Tibial artery (tissue), 4 donors: Measurements from ENCODE around the gene MTMR4.
"Not testable (repeated sequence)": the region's sequence is repeated elsewhere in the genome, so short reads cannot be mapped to it uniquely, and the experiment has no call there.

Experiments
- DNase-seq, 2 donors: peaks; one replicate each; pipeline ENCODE4 v3.0.0-alpha.2; 2019
- H3K27ac ChIP-seq, 2 donors: fragments of 200-600 bp; sonication (generic) in 1 of 2; 1 replicate in 1 of 2; 2 replicates in 1 of 2; pipeline ENCODE4 v1.5.1; 2018 to 2019; ENCODE audit warnings: mild to moderate bottlenecking in 1 of 2
- H3K27me3 ChIP-seq, 2 donors: fragments of 200-600 bp; sonication (generic) in 1 of 2; one replicate each; pipeline versions ENCODE4 v1.5.1 to v1.6.0; 2016 to 2019
- H3K36me3 ChIP-seq, 3 donors: fragments of 200-600 bp; sonication (generic) in 2 of 3; one replicate each; pipeline ENCODE4 v1.5.1; 2016 to 2019; ENCODE audit warnings: mild to moderate bottlenecking in 2 of 3
- H3K4me1 ChIP-seq, 4 donors: fragments of 200-600 bp; sonication (generic) in 2 of 4; 1 replicate in 3 of 4; 2 replicates in 1 of 4; pipeline ENCODE4 v1.5.1; 2016 to 2019
- H3K4me3 ChIP-seq, 2 donors: fragments of 200-600 bp; sonication (generic) in 1 of 2; 1 replicate in 1 of 2; 2 replicates in 1 of 2; pipeline ENCODE4 v1.5.1; 2018 to 2019; ENCODE audit warnings: mild to moderate bottlenecking in 2 of 2
- H3K9me3 ChIP-seq, 3 donors: fragments of 200-600 bp; sonication (generic) in 1 of 3; one replicate each; pipeline ENCODE4 v1.5.1; 2016 to 2019
- CTCF ChIP-seq, 2 experiments: fragments of 200-600 bp in 1 of 2; fragments of 450-650 bp in 1 of 2; IDR thresholded peaks; one replicate each; pipeline ENCODE4 v1.5.1; 2017 to 2019; ENCODE audit warnings: antibody characterized with exemption in 2 of 2, mild to moderate bottlenecking in 1 of 2, moderate library complexity in 1 of 2
- intact Hi-C: fragments of 100-400 bp; cut with DNase I; formaldehyde crosslinking; loops from one replicate; pipeline ENCODE4 v1.15.0; 2023; ENCODE audit warnings: low total_unique reads

The MTMR4 gene

GRCh38 chr17:58491510-58492045, 22.9 kb downstream of the MTMR4 start:
- TF ChIP-seq CTCF (IDR thresholded peaks at IDR 0.05) = no peak
- H3K27ac ChIP-seq = no peak overlapping the region
- peaks cover 80 to 98% (median 92%) of the 10 kb centered on the region in 3 donors for H3K36me3 ChIP-seq
- no peaks in the 10 kb centered on the region for H3K4me1 ChIP-seq
- H3K4me3 ChIP-seq = no peak overlapping the region
- H3K9me3 ChIP-seq = no peaks in the 10 kb centered on the region
- no peak for DNase-seq
- intact Hi-C loops = no loop called here
- no peaks in the 10 kb centered on the region for H3K27me3 ChIP-seq

- Histone ChIP-seq H3K27ac (no peak overlapping the region), H3K4me3 (no peak overlapping the region), H3K27me3 (no peaks in the 10 kb centered on the region), H3K36me3 (peaks cover 49 to 67% (median 60%) of the 10 kb centered on the region in 3 donors), H3K9me3 (no peaks in the 10 kb centered on the region), H3K4me1 (no peaks in the 10 kb centered on the region)
- intact Hi-C loops = no loop called here
- no peak for DNase-seq
- TF ChIP-seq CTCF (IDR thresholded peaks at IDR 0.05) = no peak
Measured at GRCh38 chr17:58488428-58488890, 26.0 kb downstream of the MTMR4 start.

GRCh38 chr17:58487589-58488427, 26.6 kb downstream of the MTMR4 start, which contains the start of gene HSF5:
TSS of gene HSF5 (minus strand) at chr17:58488408. CDS start at chr17:58488274, 134 bp downstream.
- H3K27ac ChIP-seq = no peak within 1 kb of the TSS
- H3K9me3 ChIP-seq = no peaks in the 10 kb centered on the region
- intact Hi-C loops = no loop called here
- H3K4me3 ChIP-seq = no peak within 1 kb of the TSS
- H3K36me3 ChIP-seq = peaks cover 42 to 60% (median 54%) of the 10 kb centered on the region in 3 donors
- H3K27me3 ChIP-seq = no peaks in the 10 kb centered on the region
- no peak for TF ChIP-seq CTCF (IDR thresholded peaks at IDR 0.05)
- H3K4me1 ChIP-seq = no peaks in the 10 kb centered on the region
- DNase-seq = no peak

- no peak overlapping the region for H3K27ac ChIP-seq
- H3K4me3 ChIP-seq = no peak overlapping the region
- intact Hi-C loops = no loop called here
- H3K36me3 ChIP-seq = peaks cover 11 to 28% (median 23%) of the 10 kb centered on the region in 3 donors
- no peaks in the 10 kb centered on the region for H3K9me3 ChIP-seq
- no peak for DNase-seq
- H3K4me1 ChIP-seq = no peaks in the 10 kb centered on the region
- no peaks in the 10 kb centered on the region for H3K27me3 ChIP-seq
- no peak for TF ChIP-seq CTCF (IDR thresholded peaks at IDR 0.05)
Measured at GRCh38 chr17:58484600-58484999, 29.8 kb downstream of the MTMR4 start.

GRCh38 chr17:58481798-58482197, 32.6 kb downstream of the MTMR4 start:
- H3K4me1 ChIP-seq, intact Hi-C loops, H3K36me3 ChIP-seq, H3K27ac ChIP-seq, H3K4me3 ChIP-seq, DNase-seq, H3K27me3 ChIP-seq, H3K9me3 ChIP-seq: not testable (repeated sequence)

GRCh38 chr17:58480090-58480489, 34.3 kb downstream of the MTMR4 start:
- H3K27me3 ChIP-seq = no peaks in the 10 kb centered on the region
- H3K4me1 ChIP-seq = no peaks in the 10 kb centered on the region
- intact Hi-C loops = no loop called here
- TF ChIP-seq CTCF (IDR thresholded peaks at IDR 0.05) = no peak
- H3K9me3 ChIP-seq = no peaks in the 10 kb centered on the region
- DNase-seq = no peak
- no peaks in the 10 kb centered on the region for H3K36me3 ChIP-seq
- no peak overlapping the region for H3K27ac ChIP-seq
- H3K4me3 ChIP-seq = no peak overlapping the region
